ENCODE results near the gene ADAMTSL2. TPM values are rescaled to one million over a fixed set of nuclear protein-coding genes. Genes with fewer than 3 reads are reported as not detected.
A peak's percentile ranks its signal among the peaks of the same experiment; 100 is the strongest.

ADAMTSL2 gene
- total RNA-seq, 1 experiment from 2014 or later, result 0.87 TPM

- TF ChIP-seq SMAD4 (CRISPR knock-in tag; IDR thresholded peaks at IDR 0.05) (no peak), EMX1 (CRISPR knock-in tag; IDR thresholded peaks at IDR 0.05) (no peak)
- TF ChIP-seq, protein P1, sequence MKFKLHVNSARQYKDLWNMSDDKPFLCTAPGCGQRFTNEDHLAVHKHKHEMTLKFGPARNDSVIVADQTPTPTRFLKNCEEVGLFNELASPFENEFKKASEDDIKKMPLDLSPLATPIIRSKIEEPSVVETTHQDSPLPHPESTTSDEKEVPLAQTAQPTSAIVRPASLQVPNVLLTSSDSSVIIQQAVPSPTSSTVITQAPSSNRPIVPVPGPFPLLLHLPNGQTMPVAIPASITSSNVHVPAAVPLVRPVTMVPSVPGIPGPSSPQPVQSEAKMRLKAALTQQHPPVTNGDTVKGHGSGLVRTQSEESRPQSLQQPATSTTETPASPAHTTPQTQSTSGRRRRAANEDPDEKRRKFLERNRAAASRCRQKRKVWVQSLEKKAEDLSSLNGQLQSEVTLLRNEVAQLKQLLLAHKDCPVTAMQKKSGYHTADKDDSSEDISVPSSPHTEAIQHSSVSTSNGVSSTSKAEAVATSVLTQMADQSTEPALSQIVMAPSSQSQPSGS (CRISPR knock-in tag; IDR thresholded peaks at IDR 0.05; ENCODE audit: borderline replicate concordance, low read depth), result no peak
Observed at GRCh38 chr9:133538176-133538575, 3.7 kb downstream of the ADAMTSL2 start (continued).

DNA sequence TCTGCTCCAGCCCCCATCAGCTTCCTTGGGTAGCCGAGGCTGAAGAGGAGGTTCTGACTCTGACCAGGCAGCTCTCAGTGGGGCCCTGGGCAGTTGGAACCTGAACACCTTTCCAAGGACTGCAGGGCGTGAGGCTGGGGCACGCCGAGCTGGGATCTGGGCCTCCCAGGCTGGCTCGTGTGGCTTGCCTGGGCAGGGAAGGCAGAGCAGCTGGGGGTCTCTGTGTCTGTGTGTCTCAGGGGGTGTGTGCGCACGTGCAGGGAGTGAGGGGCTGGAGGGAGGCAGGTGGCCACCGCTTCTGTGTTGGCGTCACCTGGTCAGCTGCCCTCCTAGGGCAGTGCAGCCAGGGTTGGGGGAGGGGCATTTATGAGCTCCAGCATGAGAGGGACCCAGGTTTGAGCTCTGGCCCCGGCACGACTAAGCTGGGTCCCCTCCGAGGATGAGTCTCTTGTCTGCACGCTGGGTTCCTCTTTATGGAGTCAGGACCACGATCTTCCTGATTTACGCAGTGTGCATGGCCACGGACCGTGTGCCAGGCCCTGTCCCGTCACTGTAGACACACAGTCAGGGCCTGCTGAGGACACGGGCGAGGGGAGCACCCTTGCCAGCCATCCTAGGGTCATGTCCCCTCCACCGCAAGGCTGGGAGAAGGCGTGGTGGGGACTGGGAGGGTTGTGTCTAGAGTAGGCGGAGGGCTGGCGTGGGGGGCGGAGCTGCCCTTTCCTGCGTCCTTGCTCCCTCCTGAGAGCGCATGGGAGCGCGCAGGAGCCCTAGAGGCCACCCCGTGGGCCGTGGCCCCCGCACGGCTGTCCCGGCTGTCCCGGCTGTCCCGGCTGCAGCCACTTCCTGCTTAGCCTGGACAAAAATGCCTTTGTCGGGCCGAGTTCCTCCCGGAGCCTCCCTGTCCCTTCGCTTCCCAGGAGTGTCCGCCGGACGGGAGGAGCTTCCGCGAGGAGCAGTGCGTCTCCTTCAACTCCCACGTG lies 4.6 kb downstream of the ADAMTSL2 start:
- peak overlapping the region; percentile 94 for H3K27ac Mint-ChIP-seq
- TF ChIP-seq HMGA2 (CRISPR knock-in tag; IDR thresholded peaks at IDR 0.05) (no peak), NFATC4 (CRISPR knock-in tag; IDR thresholded peaks at IDR 0.05) (no peak), ZNF317 (CRISPR knock-in tag; IDR thresholded peaks at IDR 0.05; ENCODE audit: borderline replicate concordance, low read depth) (no peak)
- TF ChIP-seq, protein P2, sequence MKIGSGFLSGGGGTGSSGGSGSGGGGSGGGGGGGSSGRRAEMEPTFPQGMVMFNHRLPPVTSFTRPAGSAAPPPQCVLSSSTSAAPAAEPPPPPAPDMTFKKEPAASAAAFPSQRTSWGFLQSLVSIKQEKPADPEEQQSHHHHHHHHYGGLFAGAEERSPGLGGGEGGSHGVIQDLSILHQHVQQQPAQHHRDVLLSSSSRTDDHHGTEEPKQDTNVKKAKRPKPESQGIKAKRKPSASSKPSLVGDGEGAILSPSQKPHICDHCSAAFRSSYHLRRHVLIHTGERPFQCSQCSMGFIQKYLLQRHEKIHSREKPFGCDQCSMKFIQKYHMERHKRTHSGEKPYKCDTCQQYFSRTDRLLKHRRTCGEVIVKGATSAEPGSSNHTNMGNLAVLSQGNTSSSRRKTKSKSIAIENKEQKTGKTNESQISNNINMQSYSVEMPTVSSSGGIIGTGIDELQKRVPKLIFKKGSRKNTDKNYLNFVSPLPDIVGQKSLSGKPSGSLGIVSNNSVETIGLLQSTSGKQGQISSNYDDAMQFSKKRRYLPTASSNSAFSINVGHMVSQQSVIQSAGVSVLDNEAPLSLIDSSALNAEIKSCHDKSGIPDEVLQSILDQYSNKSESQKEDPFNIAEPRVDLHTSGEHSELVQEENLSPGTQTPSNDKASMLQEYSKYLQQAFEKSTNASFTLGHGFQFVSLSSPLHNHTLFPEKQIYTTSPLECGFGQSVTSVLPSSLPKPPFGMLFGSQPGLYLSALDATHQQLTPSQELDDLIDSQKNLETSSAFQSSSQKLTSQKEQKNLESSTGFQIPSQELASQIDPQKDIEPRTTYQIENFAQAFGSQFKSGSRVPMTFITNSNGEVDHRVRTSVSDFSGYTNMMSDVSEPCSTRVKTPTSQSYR (CRISPR knock-in tag; IDR thresholded peaks at IDR 0.05), result 0 out of 2 replicates have a peak, but pooled peaks have one; percentile 12
- peaks cover 11% of the 10 kb centered on the region for H3K27me3 Mint-ChIP-seq (ENCODE audit: low read depth)
- DNase-seq (ENCODE audit: low spot score) (no peak), ATAC-seq (peak; percentile 7; the same call in 1 of the 2 replicates)
- ChIA-PET CTCF (interaction anchor here (1.0 to 2.9 kb wide), 16 partner anchors 8 to 395 kb away, joined by 3 to 12 read pairs (median 4); no protein-coding TSS in a partner anchor), POLR2A (no interaction called here)
- H3K4me1 Mint-ChIP-seq, result peaks cover 23% of the 10 kb centered on the region
- H3K36me3 Mint-ChIP-seq, result no peaks in the 10 kb centered on the region
- no peak overlapping the region for H3K4me3 Mint-ChIP-seq
- H3K9me3 Mint-ChIP-seq, result no peaks in the 10 kb centered on the region

- no peaks in the 10 kb centered on the region for H3K36me3 Mint-ChIP-seq
- DNase-seq (ENCODE audit: low spot score) (no peak), ATAC-seq (no peak)
- H3K9me3 Mint-ChIP-seq, result no peaks in the 10 kb centered on the region
- no peak overlapping the region for H3K27ac Mint-ChIP-seq
- POLR2A ChIA-PET, result no interaction called here
- CTCF ChIA-PET, result interaction anchor here (0.8 to 2.9 kb wide), 16 partner anchors 7 to 396 kb away, joined by 3 to 12 read pairs (median 4); no protein-coding TSS in a partner anchor
- peaks cover 23% of the 10 kb centered on the region for H3K4me1 Mint-ChIP-seq
- no peak overlapping the region; the same call in 1 of the 2 replicates for H3K4me3 Mint-ChIP-seq
- peaks cover 8% of the 10 kb centered on the region for H3K27me3 Mint-ChIP-seq (ENCODE audit: low read depth)
- TF ChIP-seq CREM (CRISPR knock-in tag; IDR thresholded peaks at IDR 0.05) (no peak), EMX1 (CRISPR knock-in tag; IDR thresholded peaks at IDR 0.05) (no peak), OVOL2 (CRISPR knock-in tag; IDR thresholded peaks at IDR 0.05; ENCODE audit: borderline replicate concordance) (no peak), TP53 (CRISPR knock-in tag; IDR thresholded peaks at IDR 0.05) (no peak), ZNF121 (CRISPR knock-in tag; IDR thresholded peaks at IDR 0.05) (no peak), ELF4 (CRISPR knock-in tag; IDR thresholded peaks at IDR 0.05; ENCODE audit: low read depth) (no peak), GTF2I (CRISPR knock-in tag; conservative IDR thresholded peaks at IDR 0.05) (no peak), E2F1 (CRISPR knock-in tag; IDR thresholded peaks at IDR 0.05) (no peak), STAT6 (CRISPR knock-in tag; conservative IDR thresholded peaks at IDR 0.05; ENCODE audit: low read depth) (no peak), FOXK1 (CRISPR knock-in tag; IDR thresholded peaks at IDR 0.05) (no peak)
- TF ChIP-seq, protein P3, sequence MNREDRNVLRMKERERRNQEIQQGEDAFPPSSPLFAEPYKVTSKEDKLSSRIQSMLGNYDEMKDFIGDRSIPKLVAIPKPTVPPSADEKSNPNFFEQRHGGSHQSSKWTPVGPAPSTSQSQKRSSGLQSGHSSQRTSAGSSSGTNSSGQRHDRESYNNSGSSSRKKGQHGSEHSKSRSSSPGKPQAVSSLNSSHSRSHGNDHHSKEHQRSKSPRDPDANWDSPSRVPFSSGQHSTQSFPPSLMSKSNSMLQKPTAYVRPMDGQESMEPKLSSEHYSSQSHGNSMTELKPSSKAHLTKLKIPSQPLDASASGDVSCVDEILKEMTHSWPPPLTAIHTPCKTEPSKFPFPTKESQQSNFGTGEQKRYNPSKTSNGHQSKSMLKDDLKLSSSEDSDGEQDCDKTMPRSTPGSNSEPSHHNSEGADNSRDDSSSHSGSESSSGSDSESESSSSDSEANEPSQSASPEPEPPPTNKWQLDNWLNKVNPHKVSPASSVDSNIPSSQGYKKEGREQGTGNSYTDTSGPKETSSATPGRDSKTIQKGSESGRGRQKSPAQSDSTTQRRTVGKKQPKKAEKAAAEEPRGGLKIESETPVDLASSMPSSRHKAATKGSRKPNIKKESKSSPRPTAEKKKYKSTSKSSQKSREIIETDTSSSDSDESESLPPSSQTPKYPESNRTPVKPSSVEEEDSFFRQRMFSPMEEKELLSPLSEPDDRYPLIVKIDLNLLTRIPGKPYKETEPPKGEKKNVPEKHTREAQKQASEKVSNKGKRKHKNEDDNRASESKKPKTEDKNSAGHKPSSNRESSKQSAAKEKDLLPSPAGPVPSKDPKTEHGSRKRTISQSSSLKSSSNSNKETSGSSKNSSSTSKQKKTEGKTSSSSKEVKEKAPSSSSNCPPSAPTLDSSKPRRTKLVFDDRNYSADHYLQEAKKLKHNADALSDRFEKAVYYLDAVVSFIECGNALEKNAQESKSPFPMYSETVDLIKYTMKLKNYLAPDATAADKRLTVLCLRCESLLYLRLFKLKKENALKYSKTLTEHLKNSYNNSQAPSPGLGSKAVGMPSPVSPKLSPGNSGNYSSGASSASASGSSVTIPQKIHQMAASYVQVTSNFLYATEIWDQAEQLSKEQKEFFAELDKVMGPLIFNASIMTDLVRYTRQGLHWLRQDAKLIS (CRISPR knock-in tag; IDR thresholded peaks at IDR 0.05; ENCODE audit: borderline replicate concordance), result no peak
Observed at GRCh38 chr9:133539991-133540697, 5.6 kb downstream of the ADAMTSL2 start.
